Right lung (tissue), 5 donors: ENCODE data around the gene TMEM38B. TPM values are rescaled to one million over a fixed set of nuclear protein-coding genes. Genes with fewer than 3 reads are reported as not detected.
"Not testable (repeated sequence)": the region's sequence is repeated elsewhere in the genome, so short reads cannot be mapped to it uniquely, and the experiment has no call there.

ENCODE experiments used
- DNase-seq, 2 donors: peaks; one replicate each; pipeline ENCODE4 v3.0.0-alpha.2; 2013
- polyA plus RNA-seq, 5 donors: library from polyadenylated mRNA; unstranded; fragments of 120-200 nt; gene quantifications; one replicate each; pipeline versions ENCODE4 v1.2.1 to v1.2.3, GENCODE V29; 2013; ENCODE audit warnings: inconsistent platforms in 1 of 5, low replicate concordance in 1 of 5; ENCODE audit not compliant: insufficient read length in 5 of 5, insufficient read depth in 1 of 5

The TMEM38B gene
- polyA plus RNA-seq, 5 donors, result 13.9 to 19.3 (median 16.0) TPM

GRCh38 chr9:105679257-105680022 lies 14.9 kb upstream of the TMEM38B start:
- no peak for DNase-seq

GRCh38 chr9:105681313-105681712 lies 13.0 kb upstream of the TMEM38B start:
- DNase-seq, result no peak

GRCh38 chr9:105681724-105682123 lies 12.6 kb upstream of the TMEM38B start:
- DNase-seq, result no peak

DNA sequence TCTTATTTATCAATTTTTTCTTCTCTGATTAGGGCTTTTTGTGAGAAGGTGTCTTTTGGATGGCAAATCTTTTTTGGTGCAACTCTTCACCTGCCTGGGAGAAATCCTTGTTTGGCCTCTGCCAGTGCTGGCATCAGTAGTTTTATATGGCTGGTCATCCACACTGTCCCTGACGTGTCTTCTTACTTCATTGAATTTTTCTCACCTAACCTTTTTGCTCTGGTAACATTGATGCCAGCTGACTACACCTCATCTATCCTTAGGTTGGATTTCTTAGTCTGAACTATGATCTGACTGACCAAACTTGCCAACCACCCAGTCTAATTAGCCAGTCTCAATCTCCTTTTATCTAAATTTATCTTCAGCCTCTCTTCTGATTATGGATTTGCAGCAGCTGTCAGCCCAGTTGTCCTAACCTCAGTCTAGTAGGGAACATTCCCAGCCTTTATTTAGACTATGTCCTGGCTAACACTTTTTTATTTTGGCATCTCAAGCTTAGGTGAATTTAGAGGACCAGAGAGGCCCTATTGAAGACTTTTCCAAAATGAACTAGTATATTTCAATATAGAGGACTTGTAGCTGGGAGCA lies 10.6 kb upstream of the TMEM38B start:
- DNase-seq, result no peak

- DNase-seq, result no peak
Measured at GRCh38 chr9:105686936-105687335, 7.4 kb upstream of the TMEM38B start.

DNA sequence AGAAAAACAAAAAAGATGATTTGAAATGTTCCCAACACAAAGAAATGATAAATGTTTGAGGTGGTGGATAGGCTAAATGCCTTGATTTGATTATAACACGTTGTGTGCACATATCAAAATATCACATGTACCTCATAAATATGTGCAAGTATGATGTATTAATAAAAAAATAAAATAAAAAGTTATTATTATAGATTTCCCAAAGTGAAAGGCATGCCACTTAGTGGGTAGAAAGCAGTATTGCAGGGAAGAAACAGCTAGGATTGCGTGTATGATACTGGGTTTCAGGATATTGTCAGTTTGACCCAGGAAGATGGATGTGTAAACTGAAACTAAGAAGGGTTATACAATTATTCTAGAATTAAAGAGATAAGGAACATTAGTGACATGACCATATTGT lies 3.6 kb upstream of the TMEM38B start:
- DNase-seq, result no peak

DNA sequence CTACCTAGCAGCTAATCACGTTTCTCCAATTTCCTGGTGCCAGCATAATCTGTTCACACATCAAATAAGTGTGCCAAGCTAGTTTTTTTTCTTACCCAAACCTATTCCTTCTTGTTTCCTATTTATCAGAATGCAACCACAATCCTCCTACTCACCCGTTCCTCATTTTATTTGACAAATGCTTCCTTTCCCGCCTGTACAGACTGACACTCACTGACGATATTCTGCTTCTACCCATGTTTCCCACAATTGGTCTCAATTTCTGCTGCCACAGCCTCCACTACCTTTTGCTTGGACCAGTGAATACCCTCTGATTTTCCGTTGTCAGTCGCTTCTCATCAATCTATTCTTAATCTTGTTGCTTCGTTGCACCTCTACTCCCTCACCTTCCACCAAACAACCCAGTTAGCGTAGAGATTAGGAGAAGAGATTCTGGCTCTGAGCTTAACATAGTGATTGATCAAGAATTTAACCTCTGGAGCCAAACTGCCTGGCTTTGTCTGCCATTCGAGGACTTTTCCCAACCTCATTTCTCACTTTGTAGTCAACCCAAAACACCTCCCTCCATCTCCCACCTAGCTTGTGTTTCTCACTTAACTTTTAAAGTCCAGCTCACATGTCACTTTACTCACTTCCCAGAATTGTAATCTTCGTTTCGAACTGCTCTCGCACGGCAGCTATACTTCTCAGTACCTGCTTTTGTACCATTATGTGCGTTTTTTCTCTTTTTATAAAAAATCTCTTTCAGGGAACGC lies 729 bp upstream of the TMEM38B start:
- DNase-seq, result no peak

DNA sequence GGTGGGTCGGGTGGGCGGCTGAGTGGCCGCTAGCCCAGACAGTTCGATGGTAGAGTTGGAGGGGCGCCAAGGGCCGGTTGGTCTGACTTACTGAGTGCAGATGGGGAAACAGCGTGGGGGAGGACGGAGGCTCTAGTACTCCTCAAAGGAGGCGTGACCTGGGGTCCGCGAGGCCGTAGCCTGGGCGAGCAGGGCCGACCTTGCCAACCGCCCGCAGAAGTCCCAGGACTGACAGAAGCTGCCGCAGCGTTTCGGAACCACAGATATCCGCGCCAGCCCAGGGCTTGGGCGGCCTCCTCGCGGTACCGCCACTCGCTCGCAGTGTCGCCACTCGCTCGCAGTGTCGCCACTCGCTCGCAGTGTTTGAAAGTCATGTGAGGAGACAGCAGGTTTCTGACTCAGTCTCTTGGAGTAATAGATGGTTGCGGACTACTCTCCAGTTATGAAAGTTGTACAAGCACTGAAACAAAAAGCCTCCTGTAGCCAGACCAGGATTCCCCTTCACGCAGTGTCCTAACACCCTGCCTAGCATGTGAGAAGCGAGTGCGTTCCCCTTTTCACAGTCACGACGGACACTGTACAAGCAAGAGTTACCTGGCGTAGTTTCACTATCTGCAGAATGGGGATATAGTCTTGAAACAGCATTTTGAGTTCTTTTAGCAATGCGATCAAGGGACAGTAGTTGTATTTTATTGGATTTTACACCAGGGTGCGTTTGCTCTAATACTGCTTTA lies 674 bp downstream of the TMEM38B start:
- DNase-seq, result peak; percentile 59

DNA sequence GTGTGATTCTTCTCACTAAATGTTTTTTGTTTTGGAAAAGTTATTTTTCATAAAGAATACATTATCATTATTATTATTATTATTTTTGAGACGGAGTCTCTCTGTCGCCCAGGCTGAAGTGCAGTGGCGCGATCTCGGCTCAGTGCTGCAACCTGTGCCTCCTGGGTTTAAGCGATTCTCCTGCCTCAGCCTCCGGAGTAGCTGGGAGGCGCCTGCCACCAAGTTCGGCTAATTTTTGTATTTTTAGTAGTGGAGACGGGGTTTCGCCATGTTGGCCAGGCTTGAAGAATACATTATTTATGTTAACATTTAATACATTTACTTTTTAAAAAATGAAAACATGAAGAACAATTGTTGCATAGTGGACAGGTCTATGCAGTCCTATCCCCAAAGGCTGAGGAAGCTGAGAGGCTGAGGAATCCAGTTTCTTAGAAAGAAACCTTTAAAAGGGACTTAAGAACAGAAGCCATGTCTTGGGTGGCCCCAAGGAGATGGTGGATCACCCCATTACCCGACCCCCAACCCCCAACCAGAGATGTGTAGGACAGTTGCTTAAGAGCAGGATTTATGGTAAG lies 2.0 kb downstream of the TMEM38B start:
- no peak for DNase-seq

GRCh38 chr9:105697871-105698270 lies 3.5 kb downstream of the TMEM38B start:
- DNase-seq, result no peak

- DNase-seq, result no peak
Measured at GRCh38 chr9:105698348-105698870, 4.1 kb downstream of the TMEM38B start.

DNA sequence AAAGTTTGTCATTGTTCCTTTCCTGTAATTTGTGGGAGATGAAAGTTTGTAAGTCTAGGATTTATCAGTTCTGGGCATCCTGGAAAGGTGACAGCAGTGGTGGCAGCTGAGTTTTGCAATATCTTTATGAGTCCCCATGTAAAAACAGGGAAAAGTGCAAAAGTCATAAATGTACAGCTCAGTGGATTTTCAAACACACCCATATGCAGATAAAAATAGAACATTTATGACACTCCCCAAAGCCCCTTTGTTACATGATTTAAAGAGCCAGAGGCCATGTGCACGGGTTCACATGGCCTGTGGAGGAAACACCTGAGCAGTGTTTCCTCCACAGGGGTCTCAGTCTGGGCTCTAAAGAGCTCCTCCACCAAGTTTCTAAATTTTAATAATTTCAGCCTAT lies 6.3 kb downstream of the TMEM38B start:
- no peak for DNase-seq

DNA sequence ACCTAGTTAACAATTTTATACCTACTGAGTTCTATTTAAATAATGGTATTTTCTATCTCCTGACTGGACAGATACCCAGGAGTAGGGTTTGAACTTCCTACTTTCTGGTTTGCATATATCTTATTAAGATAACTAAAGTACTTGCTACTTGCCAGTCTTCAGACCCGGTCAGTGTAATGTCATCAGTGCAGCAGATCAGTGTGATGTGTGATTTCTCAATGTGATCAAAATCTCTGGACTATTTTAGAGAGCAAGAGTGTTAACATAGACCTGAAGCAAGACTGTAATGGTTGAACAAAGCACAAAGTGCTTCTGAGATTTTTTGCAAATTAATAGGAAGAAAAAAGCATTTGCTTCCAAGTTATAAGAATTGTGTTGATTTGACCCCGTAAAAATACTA lies 6.8 kb downstream of the TMEM38B start:
- DNase-seq, result no peak

GRCh38 chr9:105702207-105702606 lies 7.9 kb downstream of the TMEM38B start:
- no peak for DNase-seq

- not testable (repeated sequence) for DNase-seq
Measured at GRCh38 chr9:105703638-105704037, 9.3 kb downstream of the TMEM38B start.

- no peak for DNase-seq
Measured at GRCh38 chr9:105706156-105706555, 11.8 kb downstream of the TMEM38B start.

GRCh38 chr9:105708405-105708804 lies 14.1 kb downstream of the TMEM38B start:
- DNase-seq, result no peak

GRCh38 chr9:105710638-105711037 lies 16.3 kb downstream of the TMEM38B start:
- DNase-seq, result no peak

DNA sequence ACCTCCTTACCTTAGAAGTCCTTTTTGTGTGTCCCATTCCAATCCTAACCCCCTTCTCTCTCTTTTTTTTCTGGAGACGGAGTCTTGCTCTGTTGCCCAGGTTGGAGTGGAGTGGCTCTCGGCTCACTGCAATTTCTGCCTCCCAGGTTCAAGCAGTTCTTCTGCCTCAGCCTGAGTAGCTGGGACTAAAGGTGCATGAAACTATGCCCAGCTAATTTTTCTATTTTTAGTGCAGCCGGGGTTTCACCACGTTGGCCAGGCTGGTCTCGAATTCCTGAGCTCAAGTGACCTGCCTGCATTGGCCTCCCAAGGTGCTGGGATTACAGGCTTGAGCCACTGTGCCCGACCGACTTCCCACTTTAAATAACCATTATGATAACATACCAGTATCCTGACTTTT lies 17.5 kb downstream of the TMEM38B start:
- DNase-seq, result no peak

DNA sequence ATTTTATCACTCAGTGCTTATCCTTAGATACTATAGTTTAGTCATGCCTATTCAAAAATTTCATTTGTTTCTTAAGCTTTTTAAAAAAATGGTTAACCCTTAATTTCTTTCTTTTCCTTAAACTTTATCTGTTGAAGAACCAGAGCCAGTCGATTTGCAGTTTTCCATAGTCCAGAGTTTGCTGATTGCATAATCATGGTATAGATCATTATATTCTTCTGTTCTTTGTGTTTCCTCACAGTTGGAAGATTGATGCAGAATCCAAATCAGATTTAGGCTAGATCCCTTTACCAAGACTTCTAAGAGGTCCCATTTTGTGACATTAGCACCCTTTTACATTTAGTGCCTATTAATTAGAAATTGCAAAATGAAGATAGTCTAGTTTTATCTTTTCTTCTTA lies 18.0 kb downstream of the TMEM38B start:
- DNase-seq, result no peak

- no peak for DNase-seq
Measured at GRCh38 chr9:105712773-105713172, 18.4 kb downstream of the TMEM38B start.
